IPS DF 19.7 (cell line): ENCODE results near the gene ADAMTSL5.
A peak's percentile ranks its signal among the peaks of the same experiment; 100 is the strongest.

Experiments used
- DNase-seq: peaks from one replicate; pipeline ENCODE4 v3.0.0-alpha.2; 2013; ENCODE audit warnings: low read depth, low spot score

The ADAMTSL5 gene

GRCh38 chr19:1496714-1497577, 15.9 kb downstream of the ADAMTSL5 start:
- DNase-seq, result no peak

GRCh38 chr19:1495799-1496713, 16.8 kb downstream of the ADAMTSL5 start:
- DNase-seq, result no peak

GRCh38 chr19:1495051-1495798, 17.6 kb downstream of the ADAMTSL5 start:
- no peak for DNase-seq

GRCh38 chr19:1494115-1494815, 18.6 kb downstream of the ADAMTSL5 start:
- no peak for DNase-seq

- no peak for DNase-seq
Observed at GRCh38 chr19:1492474-1493006, 20.3 kb downstream of the ADAMTSL5 start.

GRCh38 chr19:1491849-1492170, 21.0 kb downstream of the ADAMTSL5 start:
- no peak for DNase-seq

- DNase-seq, result no peak
Observed at GRCh38 chr19:1491114-1491848, 21.5 kb downstream of the ADAMTSL5 start, which contains the start of gene REEP6. Gene REEP6, plus strand, starts transcription at chr19:1491181. Its CDS starts 89 bp downstream, at chr19:1491270.

GRCh38 chr19:1490311-1491113, 22.3 kb downstream of the ADAMTSL5 start, which contains the start of gene PCSK4:
Gene PCSK4, minus strand, starts transcription at chr19:1490350. Its CDS starts 4 bp downstream, at chr19:1490346.
- peak; percentile 69 for DNase-seq

- no peak for DNase-seq
Observed at GRCh38 chr19:1489463-1490310, 23.1 kb downstream of the ADAMTSL5 start.

GRCh38 chr19:1488282-1488601, 24.6 kb downstream of the ADAMTSL5 start:
- no peak for DNase-seq

- no peak for DNase-seq
Observed at GRCh38 chr19:1487576-1488281, 25.1 kb downstream of the ADAMTSL5 start.

- DNase-seq, result no peak
Observed at GRCh38 chr19:1486720-1487575, 25.9 kb downstream of the ADAMTSL5 start.

- DNase-seq, result no peak
Observed at GRCh38 chr19:1483979-1484428, 28.8 kb downstream of the ADAMTSL5 start.

- DNase-seq, result no peak
Observed at GRCh38 chr19:1483131-1483978, 29.5 kb downstream of the ADAMTSL5 start.

- no peak for DNase-seq
Observed at GRCh38 chr19:1482361-1483130, 30.3 kb downstream of the ADAMTSL5 start.
